Panc1 (cell line): ENCODE data around the gene CACNA1C. TPM values are rescaled to one million over a fixed set of nuclear protein-coding genes. Genes with fewer than 3 reads are reported as not detected.

Source experiments
- ATAC-seq: fragments of 200-7000 bp; cut with Tn5 transposase; 2 replicates; pipeline ENCODE4 v1.9.1; 2020; ENCODE audit warnings: mild to moderate bottlenecking, moderate library complexity
- BruUV-seq: library from RNA; stranded (reverse); fragments of 400-500 nt; replicated peaks from 2 replicates; lab custom pipeline; 2021; lab: Mats Ljungman, UMichigan
- CTCF ChIA-PET: fragments of 300-600 bp; sonication (Branson Sonifier 250); formaldehyde crosslinking; loops from one replicate; lab custom pipeline; 2022; ENCODE audit warnings: antibody characterized with exemption; lab: Charles Lee
- POLR2A ChIA-PET: fragments of 300-600 bp; sonication (Branson Sonifier 250); formaldehyde crosslinking; loops from one replicate; lab custom pipeline; 2022; ENCODE audit warnings: antibody characterized with exemption; lab: Charles Lee
- DNase-seq: peaks from one replicate; pipeline ENCODE4 v3.0.0-alpha.2; 2010; ENCODE audit warnings: low read depth, low spot score
- H3K27ac ChIP-seq: 2 replicates; pipeline ENCODE4 v1.5.1; 2011; ENCODE audit warnings: mild to moderate bottlenecking, low read length, inconsistent platforms
- H3K27me3 ChIP-seq: fragments of 200-500 bp; sonication (Bioruptor generic); 2 replicates; pipeline ENCODE4 v1.6.0; 2014; ENCODE audit warnings: low read length, inconsistent platforms; ENCODE audit not compliant: control insufficient read depth, insufficient read depth
- H3K36me3 ChIP-seq: fragments of 200-500 bp; sonication (Bioruptor generic); 2 replicates; pipeline ENCODE4 v1.5.1; 2014; ENCODE audit warnings: inconsistent platforms, mild to moderate bottlenecking, low read length, moderate library complexity; ENCODE audit not compliant: control insufficient read depth, insufficient read depth
- H3K4me1 ChIP-seq: 2 replicates; pipeline ENCODE4 v1.5.1; 2011; ENCODE audit warnings: inconsistent platforms, mild to moderate bottlenecking, low read length, moderate library complexity; ENCODE audit not compliant: control insufficient read depth, insufficient read depth
- H3K4me3 ChIP-seq, 2 experiments: 2 replicates each; pipeline ENCODE4 v1.5.1; 2011 to 2012; ENCODE audit warnings: low read depth in 2 of 2, low read length in 2 of 2, mild to moderate bottlenecking in 2 of 2, inconsistent platforms in 1 of 2, moderate library complexity in 1 of 2
- H3K9me3 ChIP-seq: fragments of 200-500 bp; sonication (Bioruptor generic); 2 replicates; pipeline ENCODE4 v1.5.1; 2014; ENCODE audit warnings: low read depth, mild to moderate bottlenecking, inconsistent platforms, low read length, moderate library complexity; ENCODE audit not compliant: control insufficient read depth, insufficient read depth
- POLR2AphosphoS5 ChIP-seq: IDR thresholded peaks from 2 replicates; pipeline ENCODE4 v1.6.1; 2012; ENCODE audit warnings: mild to moderate bottlenecking, low read depth, low read length, moderate library complexity
- SIN3A ChIP-seq: IDR thresholded peaks from 2 replicates; pipeline ENCODE4 v1.6.1; 2012; ENCODE audit warnings: low read depth, mild to moderate bottlenecking, low read length, moderate library complexity, borderline replicate concordance; ENCODE audit not compliant: insufficient read depth
- TCF7L2 ChIP-seq: IDR thresholded peaks from 2 replicates; pipeline ENCODE4 v1.6.1; 2011; ENCODE audit warnings: mild to moderate bottlenecking, low read depth, low read length, inconsistent platforms
- in situ Hi-C: cut with HindIII; loops from 2 replicates; pipeline ENCODE4 v1.10.0; 2016; ENCODE audit warnings: low sequenced_read_pairs, low pct_unique_long_range_greater_than_20kb
- intact Hi-C: fragments of 100-400 bp; cut with micrococcal nuclease; formaldehyde crosslinking; loops from one replicate; pipeline ENCODE4 v1.10.0; 2022; ENCODE audit not compliant: unreplicated experiment
- total RNA-seq: library from RNA; stranded (reverse); gene quantifications from one replicate; pipeline ENCODE4 v1.2.1, GENCODE V29; 2021; ENCODE audit not compliant: unreplicated experiment
- TF ChIP-seq, protein P1 (sequence below), 2 experiments: IDR thresholded peaks; 2 replicates each; pipeline ENCODE4 v1.6.1; 2011 to 2012; ENCODE audit warnings: low read depth in 2 of 2, control low read depth in 1 of 2, low read length in 1 of 2, mild to moderate bottlenecking in 1 of 2, moderate library complexity in 1 of 2; ENCODE audit not compliant: insufficient read depth in 1 of 2
- TF ChIP-seq, protein P2 (sequence below): fragments of 450-650 bp; IDR thresholded peaks from 2 replicates; pipeline ENCODE4 v1.5.1; 2017; ENCODE audit warnings: mild to moderate bottlenecking

The CACNA1C gene
- total RNA-seq, 1 experiment from 2014 or later, result 0.03 TPM

DNA sequence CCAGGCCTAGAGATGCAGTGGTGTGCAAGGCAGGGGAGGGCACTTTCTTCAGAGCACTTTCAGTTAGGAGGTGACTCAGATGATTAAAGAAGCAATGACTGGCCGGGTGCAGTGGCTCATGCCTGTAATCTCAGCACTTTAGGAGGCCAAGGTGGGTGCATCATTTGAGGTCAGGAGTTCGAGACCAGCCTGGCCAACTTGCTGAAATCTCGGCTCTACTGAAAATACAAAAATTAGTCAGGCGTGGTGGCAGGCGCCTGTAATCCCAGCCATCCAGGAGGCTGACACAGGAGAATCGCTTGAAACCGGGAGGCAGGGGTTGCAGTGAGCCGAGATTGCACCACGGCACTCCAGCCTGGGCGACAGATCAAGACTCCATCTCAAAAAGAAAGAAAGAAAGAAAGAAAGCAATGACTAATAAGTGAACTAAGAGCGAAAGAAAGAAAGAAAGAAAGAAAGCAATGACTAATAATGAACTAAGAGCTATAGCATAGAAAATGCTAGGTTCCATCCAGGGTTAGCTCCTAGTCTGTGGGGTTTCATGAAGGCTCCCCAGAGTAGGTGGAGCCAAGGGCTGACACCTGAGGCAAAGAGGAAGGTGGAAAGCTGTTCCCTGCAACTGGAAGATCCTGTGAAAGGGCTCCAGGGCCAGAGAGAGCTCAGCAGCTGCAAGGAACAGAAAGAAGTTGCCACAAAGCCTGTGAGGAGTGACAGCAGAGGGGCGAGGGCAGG is 334.5 kb downstream of the CACNA1C start:
- H3K4me3 ChIP-seq, result no peak overlapping the region
- ATAC-seq (no peak), DNase-seq (no peak)
- no peaks in the 10 kb centered on the region; the same call in 1 of the 2 replicates for H3K27me3 ChIP-seq
- TF ChIP-seq TCF7L2, result no peak
- TF ChIP-seq, protein P1, sequence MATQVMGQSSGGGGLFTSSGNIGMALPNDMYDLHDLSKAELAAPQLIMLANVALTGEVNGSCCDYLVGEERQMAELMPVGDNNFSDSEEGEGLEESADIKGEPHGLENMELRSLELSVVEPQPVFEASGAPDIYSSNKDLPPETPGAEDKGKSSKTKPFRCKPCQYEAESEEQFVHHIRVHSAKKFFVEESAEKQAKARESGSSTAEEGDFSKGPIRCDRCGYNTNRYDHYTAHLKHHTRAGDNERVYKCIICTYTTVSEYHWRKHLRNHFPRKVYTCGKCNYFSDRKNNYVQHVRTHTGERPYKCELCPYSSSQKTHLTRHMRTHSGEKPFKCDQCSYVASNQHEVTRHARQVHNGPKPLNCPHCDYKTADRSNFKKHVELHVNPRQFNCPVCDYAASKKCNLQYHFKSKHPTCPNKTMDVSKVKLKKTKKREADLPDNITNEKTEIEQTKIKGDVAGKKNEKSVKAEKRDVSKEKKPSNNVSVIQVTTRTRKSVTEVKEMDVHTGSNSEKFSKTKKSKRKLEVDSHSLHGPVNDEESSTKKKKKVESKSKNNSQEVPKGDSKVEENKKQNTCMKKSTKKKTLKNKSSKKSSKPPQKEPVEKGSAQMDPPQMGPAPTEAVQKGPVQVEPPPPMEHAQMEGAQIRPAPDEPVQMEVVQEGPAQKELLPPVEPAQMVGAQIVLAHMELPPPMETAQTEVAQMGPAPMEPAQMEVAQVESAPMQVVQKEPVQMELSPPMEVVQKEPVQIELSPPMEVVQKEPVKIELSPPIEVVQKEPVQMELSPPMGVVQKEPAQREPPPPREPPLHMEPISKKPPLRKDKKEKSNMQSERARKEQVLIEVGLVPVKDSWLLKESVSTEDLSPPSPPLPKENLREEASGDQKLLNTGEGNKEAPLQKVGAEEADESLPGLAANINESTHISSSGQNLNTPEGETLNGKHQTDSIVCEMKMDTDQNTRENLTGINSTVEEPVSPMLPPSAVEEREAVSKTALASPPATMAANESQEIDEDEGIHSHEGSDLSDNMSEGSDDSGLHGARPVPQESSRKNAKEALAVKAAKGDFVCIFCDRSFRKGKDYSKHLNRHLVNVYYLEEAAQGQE (IDR thresholded peaks at IDR 0.05; ENCODE audit: insufficient read depth in 1 of 2, low read depth in 2 of 2, low read length in 1 of 2), result no peak
- no peak for TF ChIP-seq SIN3A
- TF ChIP-seq POLR2AphosphoS5, result no peak
- TF ChIP-seq, protein P2, sequence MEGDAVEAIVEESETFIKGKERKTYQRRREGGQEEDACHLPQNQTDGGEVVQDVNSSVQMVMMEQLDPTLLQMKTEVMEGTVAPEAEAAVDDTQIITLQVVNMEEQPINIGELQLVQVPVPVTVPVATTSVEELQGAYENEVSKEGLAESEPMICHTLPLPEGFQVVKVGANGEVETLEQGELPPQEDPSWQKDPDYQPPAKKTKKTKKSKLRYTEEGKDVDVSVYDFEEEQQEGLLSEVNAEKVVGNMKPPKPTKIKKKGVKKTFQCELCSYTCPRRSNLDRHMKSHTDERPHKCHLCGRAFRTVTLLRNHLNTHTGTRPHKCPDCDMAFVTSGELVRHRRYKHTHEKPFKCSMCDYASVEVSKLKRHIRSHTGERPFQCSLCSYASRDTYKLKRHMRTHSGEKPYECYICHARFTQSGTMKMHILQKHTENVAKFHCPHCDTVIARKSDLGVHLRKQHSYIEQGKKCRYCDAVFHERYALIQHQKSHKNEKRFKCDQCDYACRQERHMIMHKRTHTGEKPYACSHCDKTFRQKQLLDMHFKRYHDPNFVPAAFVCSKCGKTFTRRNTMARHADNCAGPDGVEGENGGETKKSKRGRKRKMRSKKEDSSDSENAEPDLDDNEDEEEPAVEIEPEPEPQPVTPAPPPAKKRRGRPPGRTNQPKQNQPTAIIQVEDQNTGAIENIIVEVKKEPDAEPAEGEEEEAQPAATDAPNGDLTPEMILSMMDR, result no peak
- intact Hi-C loops, result no loop called here
- no TSS peak for BruUV-seq
- POLR2A ChIA-PET, result interaction anchor here (0.6 kb wide), 1 partner anchor 25 kb away, joined by 3 read pairs; no protein-coding TSS in a partner anchor
- no peak overlapping the region for H3K27ac ChIP-seq
- no peaks in the 10 kb centered on the region for H3K36me3 ChIP-seq
- H3K9me3 ChIP-seq, result no peaks in the 10 kb centered on the region
- in situ Hi-C loops, result no loop called here
- no peaks in the 10 kb centered on the region for H3K4me1 ChIP-seq
- CTCF ChIA-PET, result no interaction called here

DNA sequence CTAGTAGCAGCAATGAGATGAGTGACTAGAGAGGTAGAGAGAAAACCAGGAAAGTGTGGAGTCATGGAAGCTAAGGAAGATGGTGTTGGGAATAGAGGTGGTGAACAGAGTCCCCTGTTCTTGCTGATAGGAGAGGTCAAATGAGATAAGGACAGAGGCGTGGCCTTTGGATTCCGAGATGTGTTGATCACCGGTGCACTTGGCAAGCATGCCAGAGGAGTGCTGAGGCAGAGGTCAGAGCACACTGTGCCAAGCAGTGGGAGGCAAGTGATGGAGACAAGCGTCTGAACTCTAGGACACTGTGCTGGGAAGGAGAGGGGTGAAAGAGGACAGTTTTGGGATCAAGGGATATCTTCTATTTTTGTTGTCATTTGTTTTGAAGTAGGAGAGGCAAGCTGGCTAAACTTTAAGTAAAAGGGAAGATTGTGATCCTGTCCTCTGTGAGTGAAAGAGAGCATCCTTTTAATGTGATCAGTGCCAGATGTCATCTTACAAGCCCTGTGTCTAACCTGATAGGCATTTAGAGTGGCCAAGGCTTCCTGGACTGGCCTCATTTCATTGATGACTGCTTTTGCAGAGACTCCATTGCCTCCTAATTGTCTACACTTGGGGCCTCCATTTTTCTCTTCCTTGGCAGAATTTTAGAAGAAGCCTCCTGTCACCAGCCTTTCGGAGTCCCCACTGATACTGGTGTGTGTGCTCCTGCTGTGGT is 336.4 kb downstream of the CACNA1C start:
- POLR2A ChIA-PET, result no interaction called here
- no peaks in the 10 kb centered on the region; the same call in 1 of the 2 replicates for H3K27me3 ChIP-seq
- DNase-seq (no peak), ATAC-seq (no peak)
- H3K4me3 ChIP-seq, result no peak overlapping the region
- in situ Hi-C loops (no loop called here), intact Hi-C loops (no loop called here)
- no peak for TF ChIP-seq POLR2AphosphoS5
- TF ChIP-seq, protein P2, result no peak
- TF ChIP-seq SIN3A, result no peak
- TF ChIP-seq, protein P1 (IDR thresholded peaks at IDR 0.05; ENCODE audit: insufficient read depth in 1 of 2, low read depth in 2 of 2, low read length in 1 of 2), result no peak
- no peak for TF ChIP-seq TCF7L2
- BruUV-seq, result no TSS peak
- H3K9me3 ChIP-seq, result no peaks in the 10 kb centered on the region
- H3K27ac ChIP-seq, result no peak overlapping the region
- no peaks in the 10 kb centered on the region for H3K4me1 ChIP-seq
- CTCF ChIA-PET, result no interaction called here
- no peaks in the 10 kb centered on the region for H3K36me3 ChIP-seq
